Activated CD8-positive, alpha-beta memory T cell treated with anti-CD3 and anti-CD28 coated beads, Interleukin-2, amount 50 U/mL, for 4 hours (primary cell): ENCODE data around the gene SLC35A3.
"Not testable (repeated sequence)": the region's sequence is repeated elsewhere in the genome, so short reads cannot be mapped to it uniquely, and the experiment has no call there.

ENCODE experiments used
- DNase-seq: peaks from one replicate; pipeline ENCODE4 v3.0.0-alpha.2; 2020

SLC35A3 gene

GRCh38 chr1:99969729-99970621, at the start of gene SLC35A3:
SLC35A3 (plus strand) TSS chr1:99969996; CDS start chr1:99993555, 23,559 bp downstream.
- peak; percentile 78 for DNase-seq

- DNase-seq: no peak
Observed at GRCh38 chr1:99934801-99935200, 35.0 kb upstream of the SLC35A3 start.

DNA sequence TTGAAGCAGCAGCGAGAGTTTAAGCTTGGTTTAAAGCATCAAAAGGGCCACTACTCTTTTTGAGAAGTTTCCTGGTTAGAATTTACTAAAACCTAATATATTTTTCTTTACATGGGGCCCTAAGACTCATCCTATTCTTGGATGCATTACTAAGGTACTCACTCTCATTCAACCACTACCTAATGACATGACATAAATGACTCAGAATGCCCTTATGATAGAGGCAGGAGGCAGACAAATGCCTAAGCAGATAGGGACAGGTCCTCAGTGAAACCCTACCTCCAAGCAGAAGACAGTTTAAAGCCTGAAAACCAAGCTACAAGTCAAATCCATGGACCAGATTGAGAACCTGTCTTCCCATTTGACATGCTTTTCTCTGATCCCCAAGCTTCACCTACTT, 34.3 kb upstream of the SLC35A3 start:
- no peak for DNase-seq

DNA sequence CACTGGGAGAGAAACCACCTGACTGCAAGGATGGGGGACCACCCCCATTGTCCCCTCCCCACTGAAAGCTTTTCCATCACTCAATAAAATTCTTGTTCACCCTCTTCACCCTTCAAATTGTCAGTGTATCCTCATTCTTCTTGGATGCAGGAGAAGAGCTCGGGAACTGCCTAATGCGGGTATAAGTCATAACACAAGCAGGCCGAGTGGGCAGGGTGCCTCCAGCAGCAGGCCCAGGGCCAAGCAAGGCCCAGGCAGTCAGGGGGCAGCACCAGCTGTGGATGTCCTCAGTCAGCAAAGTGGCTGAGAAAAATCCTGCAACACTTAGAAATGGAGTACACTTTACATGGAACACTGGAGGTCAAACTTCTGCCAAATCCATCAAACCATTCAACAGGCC, 33.7 kb upstream of the SLC35A3 start:
- no peak for DNase-seq

DNA sequence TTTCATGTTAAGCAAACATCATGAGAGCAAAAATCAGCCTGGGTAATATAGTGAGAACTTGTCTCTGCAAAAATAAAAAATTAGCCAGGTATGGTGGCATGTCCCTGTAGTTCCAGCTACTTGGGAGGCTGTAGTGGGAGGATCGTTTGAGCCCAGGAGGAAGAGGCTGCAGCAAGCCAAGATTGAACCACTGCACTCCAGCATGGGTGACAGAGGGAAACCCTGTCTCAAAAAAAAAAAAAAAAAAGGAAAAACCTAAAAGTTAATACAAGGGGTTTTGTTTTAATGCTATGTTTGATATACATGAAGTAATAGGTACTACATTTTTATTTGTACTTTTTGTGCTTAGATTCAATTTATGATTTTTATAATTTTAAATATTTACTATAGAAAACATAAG, 27.1 kb upstream of the SLC35A3 start:
- DNase-seq: no peak

- no peak for DNase-seq
Observed at GRCh38 chr1:99943223-99943794, 26.5 kb upstream of the SLC35A3 start.

DNA sequence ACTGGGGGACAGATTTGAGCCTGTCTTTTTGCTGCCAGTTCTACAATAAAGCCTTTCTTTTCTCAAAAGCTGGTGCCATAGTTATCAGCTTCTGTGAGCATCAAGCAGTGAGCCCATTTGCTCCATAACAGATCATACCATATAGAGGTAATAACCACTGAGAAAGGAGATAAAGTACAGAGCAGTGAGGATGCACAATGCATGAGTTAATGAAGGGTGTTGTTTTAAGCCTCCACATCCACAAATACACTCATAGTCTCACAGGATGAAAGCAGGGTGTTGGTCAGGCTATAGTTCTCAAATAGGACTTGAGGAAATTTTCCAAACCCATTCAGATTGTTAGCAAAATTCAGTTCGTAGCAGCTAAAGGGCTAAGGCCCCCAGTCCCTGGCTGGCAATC, 25.6 kb upstream of the SLC35A3 start:
- no peak for DNase-seq

DNA sequence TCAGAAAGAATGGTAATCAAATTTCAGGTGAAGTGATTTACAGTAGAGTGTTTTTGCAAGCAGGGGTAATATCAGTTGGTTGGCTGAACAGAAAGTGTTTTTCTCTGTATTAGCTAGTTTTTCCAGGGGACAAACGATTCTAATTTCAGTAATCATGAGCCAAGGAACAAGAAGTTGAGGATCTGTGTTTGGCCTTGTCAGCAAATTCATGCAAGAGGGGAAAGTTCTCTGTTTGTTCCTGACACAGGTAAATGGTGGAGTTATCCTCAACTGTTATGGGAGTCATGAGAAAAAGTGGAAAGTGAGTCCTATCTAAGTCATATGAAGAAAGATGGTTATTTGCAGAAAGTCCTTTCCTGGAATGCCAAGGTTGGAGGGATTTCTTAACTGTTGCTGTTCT, 24.6 kb upstream of the SLC35A3 start:
- DNase-seq: no peak

- DNase-seq: no peak
Observed at GRCh38 chr1:99950486-99950885, 19.3 kb upstream of the SLC35A3 start.

DNA sequence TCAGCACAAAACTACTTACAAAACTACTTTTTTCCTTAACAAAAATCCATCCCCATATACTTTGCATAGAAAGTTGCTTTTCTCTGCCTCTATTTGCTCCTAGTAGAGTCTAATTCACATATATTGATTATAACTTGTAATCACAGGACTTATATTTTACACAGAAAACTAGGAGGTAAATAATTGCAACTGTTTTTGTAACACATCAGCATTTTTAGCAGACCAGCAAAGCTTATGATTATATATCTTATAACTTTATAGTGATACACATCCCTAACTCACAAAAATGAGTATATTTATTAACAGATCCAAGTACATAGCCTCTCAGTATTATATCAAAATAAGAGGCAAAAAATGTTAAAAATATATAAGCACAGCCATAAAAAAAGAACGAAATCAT, 17.3 kb upstream of the SLC35A3 start:
- DNase-seq: no peak

- no peak for DNase-seq
Observed at GRCh38 chr1:99955375-99955774, 14.4 kb upstream of the SLC35A3 start.

DNA sequence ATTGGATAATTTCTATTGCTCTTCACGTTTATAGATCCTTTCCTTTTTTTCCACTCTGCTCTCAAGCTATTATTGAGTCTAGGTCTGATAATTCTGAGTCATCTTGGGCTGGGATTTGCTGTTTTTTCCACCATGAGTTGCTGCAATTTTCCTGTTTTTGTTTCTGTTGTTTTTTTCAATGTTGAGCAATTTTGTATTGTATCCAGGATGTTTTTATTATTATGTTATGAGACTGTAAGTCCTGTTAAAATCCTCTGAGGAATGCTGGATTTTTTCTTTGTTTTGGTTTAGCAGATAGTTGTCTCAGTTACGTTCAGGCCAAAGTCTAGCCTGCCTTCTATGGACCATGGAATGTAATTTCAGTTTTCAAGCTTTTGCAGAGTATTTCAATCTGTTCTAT, 13.0 kb upstream of the SLC35A3 start:
- no peak for DNase-seq

DNA sequence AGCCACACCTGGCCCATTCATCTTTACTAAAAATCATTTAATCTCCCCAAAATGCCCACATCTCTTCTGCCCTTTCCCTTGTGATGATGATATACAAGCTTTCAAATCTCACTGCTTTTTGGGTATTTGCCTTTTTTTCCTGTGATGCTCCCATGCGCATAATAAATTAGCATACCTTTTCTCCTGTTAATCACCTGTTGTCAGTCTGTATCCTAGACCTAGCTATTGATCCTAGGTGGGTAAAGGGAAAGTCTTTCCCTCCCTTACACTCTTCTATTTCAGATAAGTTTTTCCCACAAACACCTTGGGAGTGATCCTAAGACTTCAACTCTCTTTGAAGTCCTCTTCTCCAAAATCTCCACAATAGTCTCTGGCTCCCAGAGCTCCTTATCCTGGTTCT, 12.0 kb upstream of the SLC35A3 start:
- DNase-seq: no peak

DNA sequence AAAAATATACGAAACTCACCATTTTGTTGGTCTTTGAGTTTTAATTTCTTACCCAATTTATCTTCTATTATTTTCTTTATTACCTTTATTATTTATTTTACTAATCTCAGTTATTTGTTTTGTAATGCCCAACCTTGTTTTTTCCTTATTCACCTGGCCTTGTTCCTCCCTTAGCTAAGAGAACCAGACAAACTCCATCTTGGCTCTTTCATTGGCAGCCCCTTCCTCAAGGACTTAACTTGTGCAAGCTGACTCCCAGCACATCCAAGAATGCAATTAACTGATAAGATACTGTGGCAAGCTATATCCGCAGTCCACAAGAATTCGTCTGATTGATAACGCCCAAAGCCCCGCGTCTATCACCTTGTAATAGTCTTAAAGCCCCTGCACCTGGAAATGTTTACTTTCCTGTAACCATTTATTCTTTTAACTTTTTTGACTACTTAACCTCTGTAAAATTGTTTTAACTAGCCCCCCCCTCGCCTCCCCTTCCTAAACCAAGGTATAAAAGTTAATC, 10.5 kb upstream of the SLC35A3 start:
- DNase-seq: not testable (repeated sequence)

DNA sequence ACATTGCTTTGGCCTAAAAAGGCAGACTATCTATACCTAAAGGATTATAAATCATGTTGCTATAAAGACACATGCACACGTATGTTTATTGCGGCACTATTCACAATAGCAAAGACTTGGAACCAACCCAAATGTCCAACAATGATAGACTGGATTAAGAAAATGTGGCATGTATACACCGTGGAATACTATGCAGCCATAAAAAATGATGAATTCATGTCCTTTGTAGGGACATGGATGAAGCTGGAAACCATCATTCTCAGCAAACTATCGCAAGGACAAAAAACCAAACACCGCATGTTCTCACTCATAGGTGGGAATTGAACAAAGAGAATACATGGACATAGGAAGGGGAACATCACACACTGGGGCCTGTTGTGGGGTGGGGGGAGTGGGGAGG, 9.5 kb upstream of the SLC35A3 start:
- not testable (repeated sequence) for DNase-seq

GRCh38 chr1:99963041-99963795, 6.6 kb upstream of the SLC35A3 start:
- no peak for DNase-seq

- no peak for DNase-seq
Observed at GRCh38 chr1:99964806-99965205, 5.0 kb upstream of the SLC35A3 start.

DNA sequence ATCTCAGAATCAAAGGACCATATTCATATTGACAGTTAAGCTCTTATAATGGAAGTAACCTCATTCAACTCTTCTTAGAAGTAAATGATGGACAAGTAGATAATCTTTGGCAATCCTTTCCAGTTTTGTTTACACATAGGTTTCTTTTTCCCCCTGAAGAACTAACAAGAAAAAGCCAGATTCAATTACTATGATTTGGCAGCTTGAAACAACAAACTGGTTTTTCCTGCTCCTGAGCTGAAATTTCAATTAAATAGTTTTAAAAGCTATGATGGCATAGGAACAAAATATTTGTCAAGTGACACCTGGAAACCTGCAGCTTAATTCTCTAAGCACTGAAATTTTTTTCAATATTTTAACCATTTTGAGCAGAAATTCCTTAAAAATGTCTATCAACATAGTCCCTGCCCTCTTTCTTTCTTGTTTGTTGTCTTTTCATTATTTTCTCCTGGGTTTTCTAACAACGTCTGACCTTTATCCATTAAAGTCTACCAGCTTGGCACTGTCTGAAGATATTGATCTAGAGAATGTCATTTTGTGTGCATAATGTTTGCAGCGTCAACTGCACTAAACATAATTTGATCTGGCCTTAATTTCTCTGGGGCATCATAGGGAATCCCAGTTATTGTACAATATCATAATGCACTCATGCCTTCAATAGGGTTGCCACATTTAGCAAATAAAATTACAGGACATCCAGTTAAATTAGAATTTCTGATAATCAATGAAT, 4.0 kb upstream of the SLC35A3 start:
- no peak for DNase-seq

GRCh38 chr1:99968214-99968613, 1.6 kb upstream of the SLC35A3 start:
- no peak for DNase-seq

DNA sequence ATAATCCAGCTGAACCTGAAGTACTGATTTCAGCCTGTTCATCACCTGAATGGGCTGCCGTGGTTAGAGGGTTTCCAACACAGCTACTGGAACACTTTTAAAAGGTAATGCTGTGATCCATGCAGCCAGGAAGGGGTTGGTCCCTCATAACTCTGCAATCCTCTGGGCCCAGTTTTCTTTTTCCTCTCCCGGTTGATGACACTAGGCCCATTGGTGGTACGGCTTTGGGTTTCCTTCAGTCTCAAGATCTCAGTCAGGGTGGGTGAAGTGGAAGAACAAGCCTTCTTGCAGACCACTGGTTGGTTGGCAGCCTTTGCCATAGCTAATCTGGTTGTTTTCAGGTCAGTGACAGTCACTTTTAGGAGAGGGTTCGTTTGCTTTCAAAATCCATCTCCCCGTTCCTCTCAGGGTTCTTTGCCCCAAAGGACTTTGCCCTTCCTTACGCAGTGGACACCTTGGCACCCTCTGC, 502 bp upstream of the SLC35A3 start:
- DNase-seq: no peak

- DNase-seq: no peak
Observed at GRCh38 chr1:99970713-99971255, 988 bp downstream of the SLC35A3 start.

DNA sequence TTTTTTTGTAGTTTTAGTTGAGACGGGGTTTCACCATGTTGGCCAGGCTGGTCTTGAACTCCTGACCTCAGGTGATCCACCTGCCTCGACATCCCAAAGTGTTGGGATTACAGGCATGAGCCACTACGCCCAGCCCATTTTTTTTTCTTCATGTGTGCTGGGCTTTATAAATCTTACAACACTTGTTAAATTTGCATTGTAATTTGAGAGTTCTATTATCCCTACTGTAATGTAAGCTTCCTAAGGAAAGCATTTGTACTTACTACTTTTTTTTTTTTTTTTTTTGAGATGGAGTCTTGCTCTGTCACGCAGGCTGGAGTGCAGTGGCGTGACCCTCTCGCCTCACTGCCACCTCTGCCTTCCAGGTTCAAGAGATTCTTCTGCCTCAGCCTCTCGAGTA, 2.3 kb downstream of the SLC35A3 start:
- DNase-seq: not testable (repeated sequence)
